Tibial nerve (tissue), 4 donors: ENCODE data around the gene CCDC69.

Source experiments
- EP300 ChIP-seq, 2 donors: sonication (generic); formaldehyde crosslinking; IDR thresholded peaks; one replicate each; pipeline ENCODE4 v1.6.1; 2017; ENCODE audit warnings: antibody characterized with exemption in 2 of 2, mild to moderate bottlenecking in 1 of 2
- POLR2A ChIP-seq, 2 donors: fragments of 450-650 bp; IDR thresholded peaks; one replicate each; pipeline ENCODE4 v1.6.1; 2017; ENCODE audit warnings: antibody characterized with exemption in 2 of 2, mild to moderate bottlenecking in 2 of 2, moderate library complexity in 2 of 2
- TF ChIP-seq, protein P1 (sequence below), 5 experiments: fragments of 200-600 bp in 3 of 5; fragments of 450-650 bp in 2 of 5; sonication (generic) in 3 of 5; IDR thresholded peaks; one replicate each; pipeline ENCODE4 v1.5.1; 2016 to 2019; ENCODE audit warnings: antibody characterized with exemption in 5 of 5, mild to moderate bottlenecking in 3 of 5, moderate library complexity in 2 of 5

DNA sequence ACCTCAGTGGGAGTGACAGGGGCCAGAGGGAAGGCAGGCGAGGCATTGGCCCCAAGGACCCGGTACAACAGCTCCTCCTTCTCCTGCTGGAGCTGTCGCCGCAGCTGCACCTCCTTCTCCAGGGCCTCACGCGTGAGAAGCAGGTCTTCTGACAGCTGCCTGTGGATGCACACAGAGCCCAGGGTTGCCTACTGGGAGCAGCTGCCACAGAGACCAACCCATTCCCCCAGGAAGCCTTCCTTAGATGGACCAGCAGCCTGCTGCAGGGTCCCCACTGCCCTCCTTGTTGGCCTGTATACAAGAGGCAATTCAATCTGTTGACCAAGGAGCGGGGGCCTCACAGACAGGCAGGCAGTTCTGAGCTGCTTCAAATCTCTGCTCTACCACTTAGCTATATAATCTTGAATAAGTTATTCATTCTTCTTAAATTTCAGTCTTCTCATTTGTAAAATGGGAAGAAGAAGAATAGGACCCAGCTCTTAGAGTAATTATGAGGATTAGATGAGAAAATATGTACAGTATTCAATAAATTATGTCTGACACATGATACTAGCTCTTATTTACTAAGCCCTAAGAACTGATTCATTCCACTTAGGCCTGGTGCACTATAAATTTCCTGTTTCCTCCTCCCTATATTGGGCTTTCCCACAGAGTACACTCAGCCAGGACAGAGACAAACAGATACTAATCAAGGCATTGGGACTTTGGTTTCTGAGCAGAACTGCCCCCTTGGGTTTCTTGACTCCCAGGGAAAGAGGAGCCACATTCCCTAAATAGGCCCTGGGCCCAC is 40.2 kb downstream of the CCDC69 start:
- TF ChIP-seq, protein P1, sequence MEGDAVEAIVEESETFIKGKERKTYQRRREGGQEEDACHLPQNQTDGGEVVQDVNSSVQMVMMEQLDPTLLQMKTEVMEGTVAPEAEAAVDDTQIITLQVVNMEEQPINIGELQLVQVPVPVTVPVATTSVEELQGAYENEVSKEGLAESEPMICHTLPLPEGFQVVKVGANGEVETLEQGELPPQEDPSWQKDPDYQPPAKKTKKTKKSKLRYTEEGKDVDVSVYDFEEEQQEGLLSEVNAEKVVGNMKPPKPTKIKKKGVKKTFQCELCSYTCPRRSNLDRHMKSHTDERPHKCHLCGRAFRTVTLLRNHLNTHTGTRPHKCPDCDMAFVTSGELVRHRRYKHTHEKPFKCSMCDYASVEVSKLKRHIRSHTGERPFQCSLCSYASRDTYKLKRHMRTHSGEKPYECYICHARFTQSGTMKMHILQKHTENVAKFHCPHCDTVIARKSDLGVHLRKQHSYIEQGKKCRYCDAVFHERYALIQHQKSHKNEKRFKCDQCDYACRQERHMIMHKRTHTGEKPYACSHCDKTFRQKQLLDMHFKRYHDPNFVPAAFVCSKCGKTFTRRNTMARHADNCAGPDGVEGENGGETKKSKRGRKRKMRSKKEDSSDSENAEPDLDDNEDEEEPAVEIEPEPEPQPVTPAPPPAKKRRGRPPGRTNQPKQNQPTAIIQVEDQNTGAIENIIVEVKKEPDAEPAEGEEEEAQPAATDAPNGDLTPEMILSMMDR (IDR thresholded peaks at IDR 0.05) = no peak
- TF ChIP-seq EP300 (IDR thresholded peaks at IDR 0.05) = no peak
- TF ChIP-seq POLR2A (IDR thresholded peaks at IDR 0.05) = no peak
